GM21825 (cell line): ENCODE data around the gene PCDHB2.
"Not testable (repeated sequence)": the region's sequence is repeated elsewhere in the genome, so short reads cannot be mapped to it uniquely, and the experiment has no call there.

ENCODE experiments used
- ATAC-seq: cut with Tn5 transposase; IDR thresholded peaks from one replicate; pipeline ENCODE4 v1.9.1; 2021; ENCODE audit warnings: mild to moderate bottlenecking, moderate library complexity; ENCODE audit not compliant: unreplicated experiment

Gene PCDHB2

DNA sequence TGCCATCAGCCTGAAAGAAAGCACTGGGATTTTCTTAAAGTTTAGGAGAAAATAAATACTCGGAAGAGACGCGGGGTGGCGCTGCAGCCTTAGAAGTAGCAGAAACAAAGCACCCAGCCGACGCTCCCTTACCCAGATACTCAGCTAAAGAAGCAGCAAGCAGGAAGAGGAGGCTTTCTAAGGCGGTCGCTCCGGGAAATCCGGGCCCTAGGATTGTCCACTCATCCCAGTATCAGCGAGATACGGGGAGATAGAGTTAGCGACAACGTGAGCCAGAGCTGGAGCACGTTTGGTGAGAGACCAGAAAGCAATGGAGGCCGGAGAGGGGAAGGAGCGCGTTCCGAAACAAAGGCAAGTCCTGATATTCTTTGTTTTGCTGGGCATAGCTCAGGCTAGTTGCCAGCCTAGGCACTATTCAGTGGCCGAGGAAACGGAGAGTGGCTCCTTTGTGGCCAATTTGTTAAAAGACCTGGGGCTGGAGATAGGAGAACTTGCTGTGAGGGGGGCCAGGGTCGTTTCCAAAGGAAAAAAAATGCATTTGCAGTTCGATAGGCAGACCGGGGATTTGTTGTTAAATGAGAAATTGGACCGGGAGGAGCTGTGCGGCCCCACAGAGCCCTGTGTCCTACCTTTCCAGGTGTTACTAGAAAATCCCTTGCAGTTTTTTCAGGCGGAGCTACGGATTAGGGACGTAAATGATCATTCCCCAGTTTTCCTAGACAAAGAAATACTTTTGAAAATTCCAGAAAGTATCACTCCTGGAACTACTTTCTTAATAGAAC lies at the start of gene PCDHB2:
PCDHB2 (plus strand) TSS at position 135 of the 782 bp plus-strand sequence; CDS start at position 311, 176 bp downstream.
- ATAC-seq, result no peak

DNA sequence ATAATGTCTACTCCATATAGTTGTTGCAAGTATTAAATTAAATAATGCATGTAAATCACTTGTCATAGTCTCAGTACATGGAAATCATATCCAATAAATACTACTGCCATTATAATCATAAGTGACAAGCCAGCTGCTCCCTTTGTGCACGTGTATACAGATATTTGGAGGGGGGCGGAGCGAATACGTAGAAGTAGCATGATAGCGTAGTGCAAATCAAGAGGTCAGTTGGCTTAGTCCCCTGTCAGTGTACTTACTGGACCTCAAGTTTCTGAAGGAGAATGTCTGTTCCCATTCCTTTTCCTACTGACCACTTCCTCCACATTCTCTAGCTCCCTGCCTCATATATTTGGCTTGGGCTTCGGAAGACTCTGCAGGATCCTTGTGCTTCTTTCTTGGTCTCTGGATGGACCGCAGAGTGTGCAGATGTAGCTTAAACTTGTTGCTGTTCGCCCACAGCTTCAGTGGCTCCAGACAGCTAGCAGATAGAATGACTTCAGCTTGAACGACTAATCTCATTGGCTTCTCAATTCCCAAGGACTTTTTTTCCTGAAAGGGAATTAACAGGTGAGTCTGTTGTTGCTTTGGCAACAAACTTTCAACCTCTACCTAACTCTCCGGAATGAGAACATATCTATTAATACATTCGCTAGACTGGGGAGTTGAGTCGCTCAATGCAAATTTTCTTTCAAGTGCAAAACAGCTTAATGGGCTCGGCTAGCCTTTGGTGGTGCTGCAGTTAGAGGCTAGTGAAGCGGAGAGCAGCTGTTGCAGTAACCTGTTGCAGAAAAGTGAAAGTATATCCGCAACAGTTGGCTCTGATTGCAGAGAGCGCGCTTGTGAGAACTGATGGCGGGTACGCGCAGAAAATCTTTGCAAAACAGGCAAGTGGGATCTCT lies 43.5 kb upstream of the PCDHB2 start, which contains the start of gene PCDHB1:
PCDHB1 (plus strand) TSS at position 753 of the 899 bp plus-strand sequence; CDS start at position 850, 97 bp downstream.
- ATAC-seq, result no peak

DNA sequence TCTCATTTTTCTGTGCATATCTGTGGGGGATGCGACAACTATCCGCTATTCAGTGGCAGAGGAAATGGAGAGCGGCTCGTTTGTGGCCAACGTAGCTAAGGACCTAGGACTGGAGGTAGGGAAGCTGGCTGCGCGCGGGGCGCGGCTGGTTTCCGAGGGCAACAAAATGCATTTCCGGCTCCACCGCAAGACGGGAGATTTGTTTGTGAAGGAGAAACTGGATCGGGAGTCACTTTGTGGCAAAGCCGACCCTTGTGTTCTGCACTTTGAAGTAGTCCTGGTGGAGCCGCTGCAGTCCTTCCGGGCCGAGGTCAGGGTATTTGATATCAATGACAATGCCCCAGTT lies 42.9 kb upstream of the PCDHB2 start:
- no peak for ATAC-seq

DNA sequence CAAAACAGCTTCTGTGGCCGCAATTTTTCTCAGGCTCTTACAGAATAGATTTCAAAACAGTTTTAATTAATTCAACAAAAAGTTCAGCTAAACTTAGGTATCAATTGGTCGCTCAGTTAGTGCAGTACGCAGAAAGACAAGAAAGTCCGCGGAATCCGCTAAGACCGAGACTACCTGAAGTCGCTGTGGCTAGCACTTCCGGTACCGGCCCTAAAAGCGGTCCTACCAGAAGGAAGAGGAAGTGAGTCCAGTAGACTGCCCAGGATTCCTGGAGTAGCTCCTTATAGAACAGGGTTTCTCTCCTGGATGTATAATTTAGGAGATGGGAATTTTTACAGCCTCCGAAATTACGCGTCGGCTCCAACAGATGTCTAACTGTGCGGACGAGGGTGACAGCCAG lies 16.6 kb upstream of the PCDHB2 start:
- no peak for ATAC-seq

DNA sequence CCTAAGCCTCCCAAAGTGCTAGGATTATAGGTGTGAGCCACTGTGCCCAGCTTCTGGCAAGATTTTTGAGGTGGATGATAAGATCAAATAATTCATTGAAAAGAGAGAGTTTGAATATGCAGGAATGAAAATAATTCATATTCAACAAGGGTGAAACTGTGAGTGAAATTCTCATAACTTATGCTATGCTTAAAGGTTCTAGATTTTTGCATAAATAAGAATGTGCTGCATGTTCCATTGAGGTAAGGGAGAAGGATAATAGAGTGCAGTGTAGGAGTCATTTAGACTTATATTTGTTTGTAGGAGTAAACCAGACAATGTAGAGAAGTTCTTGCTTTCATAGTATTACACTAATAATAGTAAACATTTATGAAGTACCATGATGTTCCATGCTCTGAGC lies 12.2 kb upstream of the PCDHB2 start:
- no peak for ATAC-seq

DNA sequence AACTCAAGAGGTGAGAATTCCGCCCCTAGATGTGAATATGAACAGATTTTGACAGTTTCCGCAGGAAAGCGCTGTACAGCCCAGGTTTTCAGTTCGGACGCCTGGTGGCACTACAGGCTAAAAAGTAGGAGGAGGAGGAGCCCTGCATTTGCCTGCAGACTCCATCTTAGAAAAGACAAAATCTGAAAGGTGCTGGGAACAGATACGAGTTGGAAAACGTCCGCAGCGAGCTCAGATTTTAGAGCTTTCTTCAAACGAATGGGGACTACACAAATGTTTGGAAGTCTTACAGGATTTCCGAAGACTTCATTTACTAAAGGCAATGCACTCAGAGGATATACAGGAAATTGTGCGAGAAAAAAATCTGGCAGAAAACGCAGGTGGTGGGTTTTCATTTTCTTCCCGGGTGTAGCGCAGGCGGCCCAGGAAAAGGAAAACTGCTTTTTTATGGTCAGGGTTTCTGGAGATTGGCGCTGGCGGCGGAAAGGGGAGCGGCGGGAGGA lies 9.9 kb upstream of the PCDHB2 start:
- ATAC-seq, result no peak

DNA sequence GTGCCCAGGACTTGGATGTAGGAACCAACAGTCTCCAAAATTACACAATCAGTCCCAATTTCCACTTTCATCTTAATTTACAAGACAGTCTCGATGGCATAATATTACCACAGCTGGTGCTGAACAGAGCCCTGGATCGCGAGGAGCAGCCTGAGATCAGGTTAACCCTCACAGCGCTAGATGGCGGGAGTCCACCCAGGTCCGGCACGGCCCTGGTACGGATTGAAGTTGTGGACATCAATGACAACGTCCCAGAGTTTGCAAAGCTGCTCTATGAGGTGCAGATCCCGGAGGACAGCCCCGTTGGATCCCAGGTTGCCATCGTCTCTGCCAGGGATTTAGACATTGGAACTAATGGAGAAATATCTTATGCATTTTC lies 837 bp downstream of the PCDHB2 start:
- no peak for ATAC-seq

DNA sequence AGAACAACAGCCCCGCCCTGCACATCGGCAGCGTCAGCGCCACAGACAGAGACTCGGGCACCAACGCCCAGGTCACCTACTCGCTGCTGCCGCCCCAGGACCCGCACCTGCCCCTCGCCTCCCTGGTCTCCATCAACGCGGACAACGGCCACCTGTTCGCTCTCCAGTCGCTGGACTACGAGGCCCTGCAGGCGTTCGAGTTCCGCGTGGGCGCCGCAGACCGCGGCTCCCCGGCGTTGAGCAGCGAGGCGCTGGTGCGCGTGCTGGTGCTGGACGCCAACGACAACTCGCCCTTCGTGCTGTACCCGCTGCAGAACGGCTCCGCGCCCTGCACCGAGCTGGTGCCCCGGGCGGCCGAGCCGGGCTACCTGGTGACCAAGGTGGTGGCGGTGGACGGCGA lies 1.8 kb downstream of the PCDHB2 start:
- not testable (repeated sequence) for ATAC-seq

DNA sequence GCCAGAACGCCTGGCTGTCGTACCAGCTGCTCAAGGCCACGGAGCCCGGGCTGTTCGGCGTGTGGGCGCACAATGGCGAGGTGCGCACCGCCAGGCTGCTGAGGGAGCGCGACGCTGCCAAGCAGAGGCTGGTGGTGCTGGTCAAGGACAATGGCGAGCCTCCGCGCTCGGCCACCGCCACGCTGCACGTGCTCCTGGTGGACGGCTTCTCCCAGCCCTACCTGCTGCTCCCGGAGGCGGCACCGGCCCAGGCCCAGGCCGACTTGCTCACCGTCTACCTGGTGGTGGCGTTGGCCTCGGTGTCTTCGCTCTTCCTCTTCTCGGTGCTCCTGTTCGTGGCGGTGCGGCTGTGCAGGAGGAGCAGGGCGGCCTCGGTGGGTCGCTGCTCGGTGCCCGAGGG lies 2.2 kb downstream of the PCDHB2 start:
- not testable (repeated sequence) for ATAC-seq

DNA sequence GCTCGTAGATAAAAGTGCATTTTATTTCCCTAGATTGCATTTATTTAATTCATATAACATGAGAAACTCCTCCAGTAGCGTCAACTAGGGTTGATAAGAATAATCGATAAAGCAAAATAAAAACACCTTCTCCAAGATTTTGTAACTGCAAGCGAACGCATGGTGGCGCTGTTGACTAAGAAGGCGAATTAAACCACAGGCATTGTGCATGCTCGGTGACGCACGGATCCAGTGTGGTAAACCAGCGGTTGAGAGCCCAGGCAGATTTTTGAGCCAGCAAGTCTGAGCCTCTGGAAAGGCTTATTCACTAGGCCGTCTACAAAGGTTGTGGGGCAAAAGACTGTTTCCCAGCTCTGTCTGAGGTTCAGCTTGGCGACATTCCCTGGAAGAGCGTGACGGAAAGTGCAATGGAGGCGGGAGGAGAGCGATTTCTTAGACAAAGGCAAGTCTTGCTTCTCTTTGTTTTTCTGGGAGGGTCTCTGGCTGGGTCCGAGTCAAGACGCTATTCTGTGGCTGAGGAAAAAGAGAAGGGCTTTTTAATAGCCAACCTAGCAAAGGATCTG lies 5.9 kb downstream of the PCDHB2 start, which contains the start of gene PCDHB3:
PCDHB3 (plus strand) TSS at position 231 of the 563 bp plus-strand sequence; CDS start at position 408, 177 bp downstream.
- no peak for ATAC-seq

DNA sequence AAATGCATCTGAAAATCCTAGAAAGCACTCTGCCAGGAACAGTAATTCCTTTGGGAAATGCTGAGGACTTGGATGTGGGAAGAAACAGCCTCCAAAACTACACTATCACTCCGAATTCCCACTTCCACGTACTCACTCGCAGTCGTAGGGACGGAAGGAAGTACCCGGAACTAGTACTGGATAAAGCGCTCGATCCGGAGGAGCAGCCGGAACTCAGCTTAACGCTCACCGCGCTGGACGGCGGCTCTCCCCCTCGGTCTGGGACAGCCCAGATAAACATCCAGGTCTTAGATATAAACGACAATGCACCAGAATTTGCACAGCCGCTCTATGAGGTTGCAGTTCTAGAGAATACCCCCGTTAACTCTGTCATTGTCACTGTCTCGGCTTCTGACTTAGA lies 6.6 kb downstream of the PCDHB2 start:
- ATAC-seq, result no peak

DNA sequence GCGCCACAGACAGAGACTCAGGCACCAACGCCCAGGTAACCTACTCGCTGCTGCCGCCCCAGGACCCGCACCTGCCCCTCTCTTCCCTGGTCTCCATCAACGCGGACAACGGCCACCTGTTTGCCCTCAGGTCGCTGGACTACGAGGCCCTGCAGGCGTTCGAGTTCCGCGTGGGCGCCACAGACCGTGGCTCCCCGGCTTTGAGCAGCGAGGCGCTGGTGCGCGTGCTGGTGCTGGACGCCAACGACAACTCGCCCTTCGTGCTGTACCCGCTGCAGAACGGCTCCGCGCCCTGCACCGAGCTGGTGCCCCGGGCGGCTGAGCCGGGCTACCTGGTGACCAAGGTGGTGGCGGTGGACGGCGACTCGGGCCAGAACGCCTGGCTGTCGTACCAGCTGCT lies 7.7 kb downstream of the PCDHB2 start:
- not testable (repeated sequence) for ATAC-seq

DNA sequence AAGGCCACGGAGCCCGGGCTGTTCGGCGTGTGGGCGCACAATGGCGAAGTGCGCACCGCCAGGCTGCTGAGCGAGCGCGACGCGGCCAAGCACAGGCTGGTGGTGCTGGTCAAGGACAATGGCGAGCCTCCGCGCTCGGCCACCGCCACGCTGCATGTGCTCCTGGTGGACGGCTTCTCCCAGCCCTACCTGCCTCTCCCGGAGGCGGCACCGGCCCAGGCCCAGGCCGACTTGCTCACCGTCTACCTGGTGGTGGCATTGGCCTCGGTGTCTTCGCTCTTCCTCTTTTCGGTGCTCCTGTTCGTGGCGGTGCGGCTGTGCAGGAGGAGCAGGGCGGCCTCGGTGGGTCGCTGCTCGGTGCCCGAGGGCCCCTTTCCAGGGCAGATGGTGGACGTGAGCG lies 8.1 kb downstream of the PCDHB2 start:
- ATAC-seq, result not testable (repeated sequence)

DNA sequence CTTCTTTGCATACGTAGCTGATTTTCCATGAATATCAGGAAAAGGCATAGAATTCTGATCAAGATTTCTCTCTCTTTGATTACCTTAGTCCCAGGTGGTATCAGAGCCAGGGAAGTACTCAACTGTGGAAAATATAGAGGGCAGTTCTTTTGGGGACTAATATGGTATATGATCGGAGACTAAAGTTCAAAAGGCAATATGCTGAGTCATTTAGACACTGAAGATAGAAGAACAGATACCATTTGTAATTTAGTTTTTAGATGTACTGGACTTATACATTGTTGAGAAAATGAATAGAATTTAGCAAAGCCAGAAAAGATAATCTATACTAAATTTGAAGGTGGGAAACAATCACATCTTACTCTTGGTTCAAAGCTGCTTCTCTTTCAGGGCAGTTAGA lies 10.9 kb downstream of the PCDHB2 start:
- ATAC-seq, result no peak

DNA sequence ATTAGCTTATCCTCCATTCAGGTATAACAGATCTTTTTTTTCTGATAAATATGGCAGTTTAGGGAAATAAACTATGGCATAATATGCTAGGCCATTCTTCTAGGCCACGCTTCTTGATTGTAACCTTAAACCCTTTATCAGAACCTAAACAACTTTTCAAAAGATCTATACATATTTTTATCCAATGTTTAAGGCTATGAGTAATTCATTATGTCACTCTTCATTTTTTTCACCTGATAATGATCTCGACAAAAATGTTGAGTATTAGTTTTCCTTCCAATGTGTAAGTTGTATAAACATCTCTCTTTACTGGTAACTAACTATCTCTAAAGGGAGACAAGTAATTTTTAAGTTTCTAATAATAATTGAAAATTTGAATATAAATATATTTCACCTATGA lies 24.8 kb downstream of the PCDHB2 start:
- ATAC-seq, result no peak

DNA sequence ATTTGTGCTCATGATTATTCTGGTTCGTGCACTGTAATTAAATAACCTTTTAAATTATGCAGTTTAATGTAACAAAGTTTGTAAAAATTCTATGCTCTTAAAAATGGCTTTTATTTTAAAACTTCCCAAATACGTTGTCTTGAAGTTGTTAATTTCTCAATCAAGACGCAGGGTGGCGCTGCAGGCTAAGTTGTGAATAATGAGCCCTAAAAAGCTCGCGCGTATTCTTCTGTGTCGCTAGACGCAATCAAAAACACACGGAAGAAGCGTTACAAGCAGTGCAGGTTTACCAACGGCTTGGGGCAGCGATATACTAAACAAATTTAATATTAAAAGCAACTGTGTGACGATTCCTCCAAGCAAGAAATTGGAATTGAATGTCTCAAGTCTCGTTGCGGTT lies 27.1 kb downstream of the PCDHB2 start, which contains the start of gene PCDHB4:
PCDHB4 (plus strand) TSS at position 256 of the 400 bp plus-strand sequence. CDS start 181 bp downstream, outside the sequence.
- ATAC-seq, result no peak

DNA sequence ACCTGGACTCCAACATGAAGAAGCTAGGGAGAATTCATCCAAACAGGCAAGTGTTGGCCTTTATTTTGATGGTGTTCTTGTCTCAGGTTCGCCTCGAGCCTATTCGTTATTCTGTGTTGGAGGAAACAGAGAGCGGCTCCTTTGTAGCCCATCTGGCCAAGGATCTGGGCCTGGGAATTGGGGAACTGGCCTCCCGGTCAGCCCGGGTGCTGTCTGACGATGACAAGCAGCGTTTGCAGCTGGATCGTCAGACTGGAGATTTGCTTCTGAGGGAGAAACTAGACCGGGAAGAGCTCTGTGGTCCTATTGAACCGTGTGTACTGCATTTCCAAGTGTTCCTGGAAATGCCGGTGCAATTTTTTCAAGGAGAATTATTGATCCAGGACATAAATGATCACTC lies 27.6 kb downstream of the PCDHB2 start:
- no peak for ATAC-seq

DNA sequence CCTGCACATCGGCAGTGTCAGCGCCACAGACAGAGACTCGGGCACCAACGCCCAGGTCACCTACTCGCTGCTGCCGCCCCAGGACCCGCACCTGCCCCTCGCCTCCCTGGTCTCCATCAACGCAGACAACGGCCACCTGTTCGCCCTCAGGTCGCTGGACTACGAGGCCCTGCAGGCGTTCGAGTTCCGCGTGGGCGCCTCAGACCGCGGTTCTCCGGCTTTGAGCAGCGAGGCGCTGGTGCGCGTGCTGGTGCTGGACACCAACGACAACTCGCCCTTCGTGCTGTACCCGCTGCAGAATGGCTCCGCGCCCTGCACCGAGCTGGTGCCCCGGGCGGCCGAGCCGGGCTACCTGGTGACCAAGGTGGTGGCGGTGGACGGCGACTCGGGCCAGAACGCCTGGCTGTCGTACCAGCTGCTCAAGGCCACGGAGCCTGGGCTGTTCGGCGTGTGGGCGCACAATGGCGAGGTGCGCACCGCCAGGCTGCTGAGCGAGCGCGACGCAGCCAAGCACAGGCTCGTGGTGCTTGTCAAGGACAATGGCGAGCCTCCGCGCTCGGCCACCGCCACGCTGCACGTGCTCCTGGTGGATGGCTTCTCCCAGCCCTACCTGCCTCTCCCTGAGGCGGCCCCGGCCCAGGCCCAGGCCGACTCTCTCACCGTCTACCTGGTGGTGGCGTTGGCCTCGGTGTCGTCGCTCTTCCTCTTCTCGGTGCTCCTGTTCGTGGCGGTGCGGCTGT lies 29.2 kb downstream of the PCDHB2 start:
- not testable (repeated sequence) for ATAC-seq

DNA sequence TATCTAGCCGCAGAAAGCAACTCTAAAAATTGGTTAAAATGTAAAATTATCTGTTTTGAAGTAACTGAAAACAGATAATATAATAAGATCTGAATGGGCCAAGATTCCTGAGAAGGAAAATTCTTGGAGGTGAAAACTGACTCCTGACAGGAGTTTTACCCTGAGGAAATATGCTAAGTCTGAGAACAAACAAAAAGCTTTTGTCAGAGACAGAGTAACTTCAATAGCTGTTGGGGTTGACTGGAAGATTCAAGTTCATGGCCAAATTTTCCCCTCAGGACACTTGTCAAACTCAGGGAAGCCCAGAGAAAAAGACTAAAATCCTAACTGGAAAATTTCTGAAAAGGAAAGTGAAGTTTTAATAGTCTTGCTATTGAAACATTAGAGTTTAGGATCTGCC lies 32.9 kb downstream of the PCDHB2 start:
- ATAC-seq, result no peak

DNA sequence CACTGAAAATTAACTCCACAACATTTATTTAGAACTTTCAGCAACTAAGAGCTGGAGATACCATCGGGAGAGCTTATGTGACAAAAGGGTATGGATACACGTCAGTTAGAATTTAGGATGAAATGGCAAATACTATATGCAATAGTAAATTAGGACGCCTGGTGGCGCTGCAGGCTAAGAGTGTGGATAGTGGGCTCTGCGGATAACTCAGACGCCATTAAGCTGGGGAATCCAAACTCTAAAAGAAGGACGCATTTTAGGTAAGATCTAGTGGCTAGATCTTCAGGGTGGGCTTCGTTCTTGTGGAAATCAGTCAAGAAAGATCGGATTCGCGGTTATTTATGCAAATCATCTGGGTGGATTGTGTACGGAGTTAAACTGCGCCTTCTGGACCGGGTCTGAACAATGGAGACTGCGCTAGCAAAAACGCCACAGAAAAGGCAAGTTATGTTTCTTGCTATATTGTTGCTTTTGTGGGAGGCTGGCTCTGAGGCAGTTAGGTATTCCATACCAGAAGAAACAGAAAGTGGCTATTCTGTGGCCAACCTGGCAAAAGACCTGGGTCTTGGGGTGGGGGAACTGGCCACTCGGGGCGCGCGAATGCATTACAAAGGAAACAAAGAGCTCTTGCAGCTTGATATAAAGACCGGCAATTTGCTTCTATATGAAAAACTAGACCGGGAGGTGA lies 40.8 kb downstream of the PCDHB2 start, which contains the start of gene PCDHB5:
PCDHB5 (plus strand) TSS at position 177 of the 688 bp plus-strand sequence; CDS start at position 406, 229 bp downstream.
- no peak for ATAC-seq
